T-cell (primary cell): Measurements from ENCODE around the gene CTXND2. TPM values are rescaled to one million over a fixed set of nuclear protein-coding genes. Genes with fewer than 3 reads are reported as not detected.
"Not testable (repeated sequence)": the region's sequence is repeated elsewhere in the genome, so short reads cannot be mapped to it uniquely, and the experiment has no call there.

Experiments
- ATAC-seq, 4 experiments: fragments of 200-7000 bp in 3 of 4; fragments of 150-1000 bp in 1 of 4; cut with Tn5 transposase; replicated peaks in 1 of 4; 1 replicate in 3 of 4; 2 replicates in 1 of 4; pipeline ENCODE4 v1.10.0; 2021; ENCODE audit warnings: moderate library complexity in 3 of 4, mild to moderate bottlenecking in 2 of 4, moderate number of reproducible peaks in 1 of 4
- CTCF ChIA-PET, 2 donors: fragments of 300-600 bp; sonication (Branson Sonifier 250); formaldehyde crosslinking; loops; one replicate each; lab custom pipeline; 2022; ENCODE audit warnings: antibody characterized with exemption in 2 of 2; lab: Charles Lee
- POLR2A ChIA-PET, 2 donors: fragments of 300-600 bp; sonication (Branson Sonifier 250); formaldehyde crosslinking; loops; one replicate each; lab custom pipeline; 2022; ENCODE audit warnings: antibody characterized with exemption in 2 of 2; lab: Charles Lee
- DNase-seq, 35 experiments: peaks; one replicate each; pipeline versions ENCODE4 v3.0.0 to v3.0.0-alpha.2; 2013 to 2023
- H3K27ac ChIP-seq: one replicate; pipeline ENCODE4 v1.5.1; 2013; ENCODE audit warnings: low read length
- H3K27me3 ChIP-seq, 2 experiments: replicated peaks in 1 of 2; 1 replicate in 1 of 2; 2 replicates in 1 of 2; pipeline versions ENCODE4 v1.6.1 to v1.7.0; 2013; ENCODE audit warnings: low read length in 1 of 2, mixed read lengths in 1 of 2; ENCODE audit not compliant: control insufficient read depth in 2 of 2, insufficient read depth in 2 of 2; ENCODE audit errors: extremely low read depth in 1 of 2
- H3K36me3 ChIP-seq, 2 donors: 1 replicate in 1 of 2; 2 replicates in 1 of 2; pipeline versions ENCODE4 v1.6.1 to v1.7.0; 2013; ENCODE audit warnings: low read length in 1 of 2; ENCODE audit not compliant: control insufficient read depth in 2 of 2, insufficient read depth in 1 of 2; ENCODE audit errors: extremely low read depth in 1 of 2
- H3K4me1 ChIP-seq, 2 experiments: 1 replicate in 1 of 2; 2 replicates in 1 of 2; pipeline versions ENCODE4 v1.6.1 to v1.7.0; 2013; ENCODE audit warnings: low read length in 2 of 2, mixed read lengths in 1 of 2; ENCODE audit not compliant: insufficient read depth in 2 of 2, control insufficient read depth in 1 of 2; ENCODE audit errors: extremely low read depth in 1 of 2
- H3K4me3 ChIP-seq, 2 donors: 1 replicate in 1 of 2; 2 replicates in 1 of 2; pipeline versions ENCODE4 v1.5.1 to v1.7.0; 2013; ENCODE audit warnings: mild to moderate bottlenecking in 2 of 2, low read length in 1 of 2, moderate library complexity in 1 of 2; ENCODE audit not compliant: control insufficient read depth in 1 of 2; ENCODE audit errors: extremely low read depth in 1 of 2
- H3K9me3 ChIP-seq: 2 replicates; pipeline ENCODE4 v1.7.0; 2013
- H3K27ac Mint-ChIP-seq, 2 donors: one replicate each; pipeline ENCODE4 v1.8.0; 2020 to 2021; ENCODE audit warnings: mild to moderate bottlenecking in 2 of 2, mixed read lengths in 2 of 2
- H3K27me3 Mint-ChIP-seq, 2 donors: one replicate each; pipeline ENCODE4 v1.8.0; 2021 to 2022; ENCODE audit warnings: mixed read lengths in 2 of 2
- H3K36me3 Mint-ChIP-seq: one replicate; pipeline ENCODE4 v1.8.0; 2021; ENCODE audit warnings: mixed read lengths
- H3K4me1 Mint-ChIP-seq, 3 donors: one replicate each; pipeline ENCODE4 v1.8.0; 2020 to 2022; ENCODE audit warnings: mixed read lengths in 3 of 3, mild to moderate bottlenecking in 1 of 3
- H3K4me3 Mint-ChIP-seq, 3 donors: one replicate each; pipeline ENCODE4 v1.8.0; 2020 to 2022; ENCODE audit warnings: mild to moderate bottlenecking in 3 of 3, mixed read lengths in 3 of 3, moderate library complexity in 3 of 3
- H3K9me3 Mint-ChIP-seq, 3 donors: one replicate each; pipeline ENCODE4 v1.8.0; 2020 to 2022; ENCODE audit warnings: mixed read lengths in 3 of 3
- WGBS: methylation state at CpG from one replicate; pipeline ENCODE4 v1.1.5; 2013; ENCODE audit warnings: missing lambda C conversion rate; ENCODE audit not compliant: insufficient coverage; 5-methylcytosine and 5-hydroxymethylcytosine counted together
- total RNA-seq, 35 experiments: library from RNA in 6 of 35; stranded (reverse) in 6 of 35; fragments of 120-200 nt in 1 of 35; gene quantifications; one replicate each; pipeline versions ENCODE4 v1.2.1 to v1.2.4 and lab custom pipeline; 2013 to 2026

Gene CTXND2
- total RNA-seq, 5 donors from 2014 or later (not counting 1 experiment from before 2014, with no cell fraction given): not detected

- H3K4me3 Mint-ChIP-seq: peak within 1 kb of the TSS; percentile 92 to 94 (median 93)
- Histone ChIP-seq H3K4me3 (peak within 1 kb of the TSS; percentile 79 to 86), H3K9me3 (no peaks in the 10 kb centered on the region), H3K4me1 (peaks cover 9 to 22% of the 10 kb centered on the region in 2 experiments), H3K27me3 (no peaks in the 10 kb centered on the region), H3K36me3 (peaks cover 0 to 27% of the 10 kb centered on the region in 2 donors), H3K27ac (peak within 1 kb of the TSS; percentile 74)
- peaks cover 23 to 35% (median 27%) of the 10 kb centered on the region in 3 donors for H3K4me1 Mint-ChIP-seq
- CTCF ChIA-PET: interaction anchor here in 1 of 2 donors (0.6 to 1.4 kb wide), 6 partner anchors 19 to 229 kb away, joined by 3 to 6 read pairs (median 4); partner anchors contain the start of gene GOLPH3L
- H3K27ac Mint-ChIP-seq: peak within 1 kb of the TSS; percentile 94 to 95
- H3K36me3 Mint-ChIP-seq: peaks cover 34% of the 10 kb centered on the region
- ATAC-seq: peak; percentile 96 to 98 (median 97)
- peak; percentile 73 to 95 (median 90) for DNase-seq
- WGBS: under 1% methylated on average over 22 of the region's 39 CpGs
- no peaks in the 10 kb centered on the region for H3K27me3 Mint-ChIP-seq
- H3K9me3 Mint-ChIP-seq: no peaks in the 10 kb centered on the region
- POLR2A ChIA-PET: interaction anchor here (0.5 to 1.0 kb wide), 3 partner anchors 19 to 47 kb away, joined by 6 to 12 read pairs (median 7); no protein-coding TSS in a partner anchor
Observed at GRCh38 chr1:150926097-150926741, 39.3 kb downstream of the CTXND2 start, which contains the start of gene SETDB1. SETDB1 (plus strand) TSS chr1:150926363; CDS start chr1:150927715, 1,352 bp downstream.

GRCh38 chr1:150927624-150928023 is 40.7 kb downstream of the CTXND2 start:
- Mint-ChIP-seq H3K9me3 (peaks cover 0 to 2% (median 0%) of the 10 kb centered on the region in 3 donors), H3K36me3 (peaks cover 44% of the 10 kb centered on the region), H3K27ac (peak overlapping the region; percentile 14 to 35), H3K4me1 (peaks cover 16 to 27% (median 23%) of the 10 kb centered on the region in 3 donors), H3K4me3 (peak overlapping the region; percentile 63 to 94 (median 92)), H3K27me3 (no peaks in the 10 kb centered on the region)
- peaks cover 9 to 20% of the 10 kb centered on the region in 2 experiments for H3K4me1 ChIP-seq
- 100% methylated on average over 4 of the region's 4 CpGs for WGBS
- H3K27ac ChIP-seq: no peak overlapping the region
- peaks cover 4% of the 10 kb centered on the region for H3K9me3 ChIP-seq
- DNase-seq: no peak
- CTCF ChIA-PET: interaction anchor here in 1 of 2 donors (0.5 kb wide), 1 partner anchor 741 kb away, joined by 4 read pairs; no protein-coding TSS in a partner anchor
- H3K4me3 ChIP-seq: no peak overlapping the region
- peaks cover 0 to 35% of the 10 kb centered on the region in 2 donors for H3K36me3 ChIP-seq
- H3K27me3 ChIP-seq: no peaks in the 10 kb centered on the region
- POLR2A ChIA-PET: no interaction called here
- no peak for ATAC-seq

GRCh38 chr1:150928286-150928685 is 41.4 kb downstream of the CTXND2 start:
- Histone ChIP-seq H3K27me3 (no peaks in the 10 kb centered on the region), H3K27ac (no peak overlapping the region), H3K36me3 (peaks cover 0 to 35% of the 10 kb centered on the region in 2 donors), H3K9me3 (peaks cover 4% of the 10 kb centered on the region), H3K4me1 (peaks cover 9 to 20% of the 10 kb centered on the region in 2 experiments), H3K4me3 (no peak overlapping the region)
- ChIA-PET CTCF (no interaction called here), POLR2A (no interaction called here)
- H3K9me3 Mint-ChIP-seq: peaks cover 0 to 3% (median 0%) of the 10 kb centered on the region in 3 donors
- H3K36me3 Mint-ChIP-seq: peaks cover 49% of the 10 kb centered on the region
- no peak overlapping the region for H3K27ac Mint-ChIP-seq
- ATAC-seq: no peak
- no CpG with 5 or more reads among the region's 3 CpGs for WGBS
- H3K27me3 Mint-ChIP-seq: no peaks in the 10 kb centered on the region
- no peak overlapping the region for H3K4me3 Mint-ChIP-seq
- no peak for DNase-seq
- peaks cover 15 to 25% (median 21%) of the 10 kb centered on the region in 3 donors for H3K4me1 Mint-ChIP-seq

GRCh38 chr1:150928775-150929174 is 41.8 kb downstream of the CTXND2 start:
- H3K27ac ChIP-seq, DNase-seq, H3K4me3 ChIP-seq, H3K4me3 Mint-ChIP-seq, H3K9me3 ChIP-seq, H3K27ac Mint-ChIP-seq, POLR2A ChIA-PET, H3K27me3 ChIP-seq, H3K9me3 Mint-ChIP-seq, CTCF ChIA-PET, H3K27me3 Mint-ChIP-seq, ATAC-seq: not testable (repeated sequence)
- Histone ChIP-seq H3K36me3 (peaks cover 0 to 35% of the 10 kb centered on the region in 2 donors), H3K4me1 (peaks cover 9 to 20% of the 10 kb centered on the region in 2 experiments)
- peaks cover 15 to 25% (median 21%) of the 10 kb centered on the region in 3 donors for H3K4me1 Mint-ChIP-seq
- peaks cover 49% of the 10 kb centered on the region for H3K36me3 Mint-ChIP-seq
- WGBS: no CpG with 5 or more reads among the region's 6 CpGs

- Histone ChIP-seq H3K4me3 (no peak overlapping the region), H3K9me3 (peaks cover 4% of the 10 kb centered on the region), H3K27me3 (no peaks in the 10 kb centered on the region), H3K27ac (no peak overlapping the region), H3K36me3 (peaks cover 0 to 38% of the 10 kb centered on the region in 2 donors), H3K4me1 (peaks cover 7 to 10% of the 10 kb centered on the region in 2 experiments)
- ChIA-PET POLR2A (no interaction called here), CTCF (interaction anchor here in 1 of 2 donors (1.2 kb wide), 1 partner anchor 10 kb away, joined by 4 read pairs; no protein-coding TSS in a partner anchor)
- Mint-ChIP-seq H3K27ac (no peak overlapping the region), H3K4me3 (peak overlapping the region in 1 of 3 donors; percentile 28), H3K9me3 (peaks cover 0 to 3% (median 0%) of the 10 kb centered on the region in 3 donors), H3K27me3 (no peaks in the 10 kb centered on the region), H3K4me1 (peaks cover 17 to 30% (median 25%) of the 10 kb centered on the region in 3 donors), H3K36me3 (peaks cover 64% of the 10 kb centered on the region)
- no CpG with 5 or more reads among the region's 1 CpG for WGBS
- DNase-seq (peak in 1 of 35 experiments; percentile 14), ATAC-seq (no peak)
Observed at GRCh38 chr1:150931773-150932172, 44.8 kb downstream of the CTXND2 start.

- no peak overlapping the region for H3K4me3 ChIP-seq
- ChIA-PET CTCF (no interaction called here), POLR2A (no interaction called here)
- H3K27ac ChIP-seq: no peak overlapping the region
- 95% methylated on average over 4 of the region's 5 CpGs for WGBS
- Mint-ChIP-seq H3K27me3 (no peaks in the 10 kb centered on the region), H3K4me3 (no peak overlapping the region), H3K4me1 (no peaks in the 10 kb centered on the region), H3K9me3 (no peaks in the 10 kb centered on the region), H3K27ac (no peak overlapping the region), H3K36me3 (peaks cover 48% of the 10 kb centered on the region)
- no peaks in the 10 kb centered on the region for H3K4me1 ChIP-seq
- no peaks in the 10 kb centered on the region for H3K27me3 ChIP-seq
- peaks cover 29 to 86% of the 10 kb centered on the region in 2 donors for H3K36me3 ChIP-seq
- no peaks in the 10 kb centered on the region for H3K9me3 ChIP-seq
- ATAC-seq (no peak), DNase-seq (no peak)
Observed at GRCh38 chr1:150944856-150945255, 57.9 kb downstream of the CTXND2 start.
